Measurements from ENCODE around the gene MICAL3.

MICAL3 gene

DNA sequence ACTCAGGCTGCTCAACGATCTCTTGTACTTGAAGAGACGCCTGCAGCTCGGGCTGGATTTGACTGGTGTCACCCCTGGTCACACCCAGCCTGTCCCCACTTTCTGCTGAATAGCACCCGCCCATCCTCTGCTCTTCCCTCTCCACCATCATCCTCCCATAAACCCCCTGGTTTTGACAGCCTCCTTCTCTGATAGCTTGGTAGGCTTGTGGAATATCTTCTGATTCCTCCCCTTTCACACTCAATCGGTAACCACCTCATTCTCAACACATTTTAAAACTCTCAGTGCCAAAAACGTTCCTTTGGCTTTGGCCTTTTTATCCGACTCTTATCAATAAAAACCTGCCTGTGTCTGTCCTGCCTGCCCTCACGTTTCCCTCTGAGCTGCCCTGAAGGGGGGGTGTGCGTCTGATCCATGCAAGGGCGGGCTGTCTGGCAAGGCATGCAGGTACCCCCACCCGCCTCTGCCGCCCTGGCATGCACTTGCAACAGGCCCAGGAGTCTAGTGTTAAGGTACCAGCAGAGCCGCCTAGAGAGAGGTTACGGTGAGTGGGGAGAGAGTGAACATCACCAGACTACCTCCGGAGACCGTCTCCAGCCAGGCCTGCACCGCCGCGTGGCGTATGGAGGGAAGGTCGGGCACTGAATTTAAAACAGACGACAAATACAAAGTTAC, 198.3 kb downstream of the MICAL3 start:
- in situ Hi-C loops (cut with HindIII; ENCODE audit: low sequenced_read_pairs) = no loop called here

DNA sequence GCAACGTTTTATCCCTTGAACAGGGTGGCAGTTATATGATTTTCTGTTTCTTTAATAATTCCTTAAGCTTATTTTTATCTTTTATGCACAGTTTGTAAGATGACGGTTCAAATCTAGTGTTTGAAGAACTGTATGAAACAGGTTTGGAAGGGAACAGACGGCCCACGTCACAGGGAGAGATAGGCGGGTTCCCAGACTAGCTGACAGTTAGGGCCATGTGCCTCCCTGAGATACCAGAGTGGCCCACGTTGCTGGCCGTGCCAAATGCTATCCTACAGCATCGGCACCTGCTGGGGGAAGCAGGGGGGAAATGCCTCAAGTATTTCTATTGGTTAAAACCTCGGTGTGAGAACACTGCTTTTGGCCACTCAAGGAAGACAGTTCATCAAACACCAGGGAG, 199.9 kb downstream of the MICAL3 start:
- in situ Hi-C loops (cut with HindIII; ENCODE audit: low sequenced_read_pairs) = loop anchor here (5.0 kb wide), 1 partner anchor 98 kb away; no protein-coding TSS in a partner anchor

DNA sequence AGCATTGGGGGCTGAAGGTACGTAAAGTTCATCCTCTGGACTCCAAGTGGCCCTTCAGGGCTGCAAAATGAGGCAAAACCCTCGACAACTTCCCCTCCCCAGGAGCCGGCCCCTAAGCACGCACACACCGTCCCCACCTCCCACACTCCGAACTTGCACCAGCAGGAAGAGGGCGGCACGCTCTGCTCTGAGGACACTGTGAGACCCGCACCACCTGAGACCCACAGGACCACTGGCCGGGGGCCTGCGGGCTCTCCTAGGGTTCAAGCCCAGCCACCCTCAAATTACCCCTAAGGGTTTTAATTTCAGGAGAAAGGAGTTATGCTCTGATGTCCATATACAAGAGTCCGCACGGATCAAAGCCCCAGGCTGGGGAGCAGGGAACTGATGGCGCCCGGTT, 200.4 kb downstream of the MICAL3 start:
- in situ Hi-C loops (cut with HindIII; ENCODE audit: low sequenced_read_pairs) = loop anchor here (5.0 kb wide), 1 partner anchor 98 kb away; no protein-coding TSS in a partner anchor

DNA sequence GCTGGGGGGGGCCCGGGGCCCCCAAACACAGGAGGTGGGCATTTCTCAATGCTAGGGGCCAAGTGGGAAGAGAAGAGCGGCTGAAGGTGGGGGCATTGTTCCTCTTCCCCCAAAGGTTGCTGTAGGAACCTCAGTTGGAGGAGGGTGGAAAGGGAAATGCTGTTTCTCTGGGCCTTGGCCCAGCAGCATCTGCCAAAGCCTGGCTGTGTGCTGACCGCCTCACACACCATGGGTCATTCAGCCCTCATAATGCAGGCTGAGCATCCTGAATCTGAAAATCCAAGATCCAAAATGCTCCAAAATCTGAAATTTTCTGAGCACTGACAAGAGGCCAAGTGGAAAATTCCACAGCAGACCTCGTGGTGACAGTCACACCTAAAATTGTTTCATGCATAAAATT, 201.1 kb downstream of the MICAL3 start:
- in situ Hi-C loops (cut with HindIII; ENCODE audit: low sequenced_read_pairs) = loop anchor here (5.0 kb wide), 1 partner anchor 99 kb away; no protein-coding TSS in a partner anchor

DNA sequence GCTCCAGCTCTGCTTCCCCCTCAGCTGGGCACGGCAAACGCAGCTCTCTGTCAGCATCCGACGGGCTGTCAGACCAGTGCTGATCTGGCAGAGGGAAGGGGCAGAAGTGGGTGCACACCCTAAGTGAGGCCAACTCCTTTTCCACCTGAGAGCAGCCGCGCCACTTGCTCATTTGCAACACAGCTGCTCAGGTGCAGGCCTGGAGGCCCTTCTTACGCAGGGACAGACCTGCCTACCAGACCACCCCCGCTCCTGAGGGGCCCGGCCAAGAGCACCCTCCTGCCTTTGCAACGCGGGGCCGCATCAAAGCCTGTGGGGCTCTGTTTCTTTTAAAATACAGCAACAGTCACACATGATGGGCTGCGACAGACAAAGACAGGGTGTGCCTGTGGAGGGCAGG, 202.3 kb downstream of the MICAL3 start:
- in situ Hi-C loops (cut with HindIII; ENCODE audit: low sequenced_read_pairs) = loop anchor here (5.0 kb wide), 1 partner anchor 100 kb away; no protein-coding TSS in a partner anchor

DNA sequence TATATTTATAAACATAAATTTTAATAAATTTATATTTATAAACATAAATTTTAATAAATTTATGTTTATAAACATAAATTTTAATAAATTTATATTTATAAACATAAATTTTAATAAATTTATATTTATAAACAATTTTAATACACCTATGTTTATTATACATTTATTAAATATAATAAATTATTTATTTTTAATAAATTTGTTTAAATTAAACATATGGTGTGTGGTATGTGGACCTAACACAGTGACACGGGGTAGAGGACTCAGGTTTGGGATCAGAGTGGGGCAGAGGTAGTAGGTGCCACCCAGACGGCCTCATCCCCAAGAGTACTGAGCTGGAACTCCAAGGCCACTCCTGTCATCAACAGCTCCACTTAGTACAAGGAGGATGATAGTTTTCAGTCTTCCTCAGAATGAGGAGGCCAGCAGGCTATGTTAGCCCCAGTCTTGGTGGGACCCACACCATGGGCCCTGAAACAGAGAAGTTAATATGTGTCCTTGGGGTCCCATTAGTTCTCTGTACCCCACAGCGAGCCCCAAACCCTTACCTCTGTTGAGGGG, 203.4 kb downstream of the MICAL3 start:
- in situ Hi-C loops (cut with HindIII; ENCODE audit: low sequenced_read_pairs) = loop anchor here (5.0 kb wide), 1 partner anchor 101 kb away; no protein-coding TSS in a partner anchor

DNA sequence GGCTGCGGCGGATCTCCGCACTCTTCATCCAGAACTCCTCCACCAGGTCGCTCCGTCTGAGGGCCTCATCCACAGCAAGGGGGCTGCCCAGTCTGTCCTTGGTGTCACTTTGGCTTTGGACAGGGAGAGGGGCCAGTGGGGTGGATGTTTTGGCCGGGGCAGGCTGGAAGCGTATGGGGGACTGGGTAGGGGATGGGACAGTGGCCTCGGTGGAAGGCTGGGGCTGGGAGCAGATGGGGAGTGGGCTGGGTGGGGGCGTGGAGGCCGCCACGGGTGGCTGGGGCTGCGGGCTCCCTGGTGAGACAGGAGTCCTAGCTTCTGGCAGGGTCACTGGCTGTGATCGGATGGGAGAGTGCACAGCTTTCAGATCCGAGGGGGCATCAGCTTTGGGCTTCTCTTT, 205.7 kb downstream of the MICAL3 start:
- in situ Hi-C loops (cut with HindIII; ENCODE audit: low sequenced_read_pairs) = no loop called here

DNA sequence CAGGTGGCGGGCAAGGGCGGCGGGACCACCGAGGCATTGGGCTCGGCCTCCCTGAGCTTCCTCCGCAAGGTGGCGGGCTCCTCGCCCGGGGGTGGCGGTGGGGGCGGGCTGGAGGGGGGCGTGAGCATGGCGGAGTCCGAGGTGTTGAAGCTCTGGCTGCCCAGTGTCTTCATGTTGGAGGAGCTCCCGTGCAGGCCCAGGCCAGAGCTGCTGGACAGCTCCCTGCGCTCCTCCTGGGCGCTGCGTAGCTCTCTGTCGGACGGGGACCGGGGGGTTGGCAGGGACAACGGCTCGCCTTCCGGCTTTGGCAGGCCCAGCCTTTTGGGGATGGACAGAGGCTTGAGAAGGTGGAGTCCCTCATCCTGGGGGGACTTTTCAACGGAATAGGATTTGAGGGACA, 206.2 kb downstream of the MICAL3 start:
- in situ Hi-C loops (cut with HindIII; ENCODE audit: low sequenced_read_pairs) = no loop called here

DNA sequence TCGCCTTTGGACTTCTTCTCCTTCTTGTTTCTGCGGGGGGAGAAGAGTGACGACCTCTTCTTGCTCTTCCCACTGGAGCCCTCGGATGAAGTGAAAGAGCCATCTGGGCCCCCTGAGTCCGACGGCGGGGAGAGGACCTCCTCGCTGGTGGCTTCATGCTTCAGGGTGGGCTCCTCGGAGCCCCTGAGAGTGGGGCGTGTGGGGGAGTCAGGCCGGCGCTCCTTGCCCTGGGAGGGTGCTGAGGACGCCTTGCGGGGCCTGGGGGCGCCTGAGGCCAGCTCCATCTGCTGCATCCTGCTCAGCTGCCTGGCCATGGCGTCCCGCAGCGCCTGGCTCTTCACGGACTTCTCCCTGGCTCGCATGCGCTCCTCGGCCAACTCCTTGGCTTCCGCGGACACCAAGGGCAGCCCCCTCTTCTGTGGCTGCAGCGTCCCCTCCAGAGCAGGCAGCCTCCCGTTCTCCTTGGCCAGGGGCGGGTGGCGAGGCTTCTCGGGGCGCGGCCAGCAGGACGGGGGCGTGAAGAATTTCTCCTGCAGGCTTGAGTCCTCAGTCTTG, 206.8 kb downstream of the MICAL3 start:
- in situ Hi-C loops (cut with HindIII; ENCODE audit: low sequenced_read_pairs) = no loop called here

DNA sequence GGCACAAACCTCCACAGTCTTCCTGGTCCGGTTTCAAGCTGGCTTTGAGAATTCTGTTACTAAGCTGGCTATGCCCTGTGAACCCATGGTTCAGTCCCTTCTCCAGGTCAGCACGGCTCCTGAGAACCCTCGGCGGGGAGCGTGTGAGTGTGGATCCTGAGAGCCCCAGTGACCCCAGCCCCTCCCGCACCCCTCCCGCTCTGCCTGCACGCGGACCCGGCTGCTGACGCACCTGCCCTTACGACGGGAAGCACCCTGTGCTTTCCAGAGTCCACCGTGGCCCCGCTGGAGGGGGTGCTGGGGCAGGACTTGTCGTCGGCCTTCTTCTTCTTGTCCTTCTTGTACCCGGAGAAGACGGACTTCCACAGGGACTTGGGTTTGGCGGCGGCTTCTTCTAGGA, 207.3 kb downstream of the MICAL3 start:
- in situ Hi-C loops (cut with HindIII; ENCODE audit: low sequenced_read_pairs) = no loop called here

DNA sequence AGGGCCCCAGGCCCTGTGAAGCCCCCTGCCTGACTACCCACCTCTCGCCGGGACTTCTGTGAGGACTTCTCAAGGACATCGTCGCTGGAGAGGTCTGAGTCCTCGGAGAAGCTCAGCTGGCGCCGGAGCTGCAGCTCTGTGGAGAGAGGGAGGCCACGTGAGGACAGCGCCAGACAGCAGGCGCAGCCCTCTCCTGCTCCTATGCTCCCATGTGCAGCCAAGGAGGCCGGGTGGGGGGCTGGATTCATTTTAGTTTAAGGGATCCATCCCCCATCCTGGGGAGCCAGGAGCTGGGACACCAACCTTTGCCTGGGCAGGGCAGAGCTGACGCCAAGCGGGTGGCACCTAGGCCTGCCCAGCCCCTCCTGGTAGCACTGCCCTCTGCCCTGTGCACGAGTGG, 207.7 kb downstream of the MICAL3 start:
- in situ Hi-C loops (cut with HindIII; ENCODE audit: low sequenced_read_pairs) = no loop called here

DNA sequence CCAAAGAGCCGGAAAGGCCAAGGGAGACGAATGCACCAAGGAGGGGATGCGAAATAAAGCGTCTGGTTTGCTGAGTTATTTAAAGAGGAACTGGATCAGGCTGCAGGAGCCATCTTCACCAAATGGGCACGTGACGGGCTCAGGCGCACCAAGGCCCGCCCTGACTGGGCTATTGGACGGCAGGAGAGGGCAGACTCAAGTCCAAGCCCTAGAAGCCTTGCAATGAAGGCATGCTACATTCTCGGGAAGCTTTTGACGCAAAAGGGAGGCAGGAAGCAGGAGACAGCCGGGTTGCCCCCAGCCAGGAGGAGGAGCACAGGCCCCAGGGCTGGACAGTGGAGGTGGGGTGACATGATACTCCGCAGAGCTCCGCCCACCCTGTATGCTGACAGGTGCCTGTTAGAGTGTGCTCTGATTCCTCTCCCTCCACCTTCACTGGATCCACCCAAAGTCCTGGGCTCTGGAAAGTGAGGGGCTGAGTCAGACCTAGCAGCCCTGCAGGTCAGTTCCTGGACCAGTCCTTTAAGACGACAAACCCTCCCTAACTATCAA, 208.6 kb downstream of the MICAL3 start:
- in situ Hi-C loops (cut with HindIII; ENCODE audit: low sequenced_read_pairs) = no loop called here

DNA sequence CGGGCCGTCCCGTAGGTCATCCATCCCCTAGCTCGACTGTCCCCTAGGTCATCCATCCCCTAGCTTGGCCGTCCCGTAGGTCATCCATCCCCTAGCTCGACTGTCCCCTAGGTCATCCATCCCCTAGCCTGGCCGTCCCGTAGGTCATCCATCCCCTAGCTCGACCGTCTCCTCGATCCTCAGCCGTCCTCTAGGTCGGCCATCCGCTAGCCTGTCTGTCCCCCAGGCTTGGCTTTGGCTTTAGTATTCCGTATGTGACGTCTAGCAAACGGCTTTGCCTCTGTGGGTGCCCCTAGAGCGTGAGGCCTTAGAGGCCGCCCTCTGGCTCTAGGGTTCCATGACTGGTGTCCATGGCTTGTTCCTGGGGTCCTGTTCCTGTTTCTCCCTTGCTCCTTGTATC, 209.5 kb downstream of the MICAL3 start:
- in situ Hi-C loops (cut with HindIII; ENCODE audit: low sequenced_read_pairs) = no loop called here

DNA sequence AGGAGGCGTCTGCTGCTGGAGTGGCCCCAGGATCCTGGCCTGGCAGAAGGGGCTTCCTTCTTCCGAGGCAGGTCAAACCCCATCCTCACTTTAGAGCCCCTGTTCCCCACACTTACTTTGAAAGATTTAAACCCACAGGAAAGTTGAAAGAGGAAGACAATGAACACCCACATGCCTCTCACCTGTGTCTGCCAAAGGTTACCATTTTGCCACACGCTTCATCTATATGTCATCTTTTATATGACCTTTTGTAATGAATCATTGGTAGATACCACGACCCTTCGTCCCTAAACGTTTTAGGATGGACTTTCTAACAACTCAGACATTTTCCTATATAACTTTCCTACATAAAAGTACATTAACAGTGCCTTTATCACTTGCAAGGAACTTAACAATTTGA, 210.3 kb downstream of the MICAL3 start:
- in situ Hi-C loops (cut with HindIII; ENCODE audit: low sequenced_read_pairs) = no loop called here

DNA sequence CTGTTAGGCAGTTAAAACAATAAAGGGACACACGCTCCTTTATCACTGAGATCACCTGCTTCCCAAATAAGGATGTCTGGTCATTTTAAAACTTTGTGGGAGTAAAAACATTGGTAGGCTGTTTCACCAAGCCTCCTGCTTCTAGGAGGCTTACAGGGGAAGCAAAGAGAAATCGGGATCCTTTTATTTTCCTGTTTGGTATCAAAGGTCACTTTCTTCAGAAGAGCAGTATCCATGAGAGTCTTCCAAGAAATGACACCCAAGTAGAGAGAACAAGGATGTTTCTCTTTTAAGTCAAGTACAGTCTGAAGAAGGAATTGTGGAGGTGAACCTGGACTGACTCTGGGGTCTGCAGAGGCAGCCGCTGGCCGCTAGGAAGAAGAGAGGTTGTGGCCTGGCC, 213.2 kb downstream of the MICAL3 start:
- in situ Hi-C loops (cut with HindIII; ENCODE audit: low sequenced_read_pairs) = no loop called here

DNA sequence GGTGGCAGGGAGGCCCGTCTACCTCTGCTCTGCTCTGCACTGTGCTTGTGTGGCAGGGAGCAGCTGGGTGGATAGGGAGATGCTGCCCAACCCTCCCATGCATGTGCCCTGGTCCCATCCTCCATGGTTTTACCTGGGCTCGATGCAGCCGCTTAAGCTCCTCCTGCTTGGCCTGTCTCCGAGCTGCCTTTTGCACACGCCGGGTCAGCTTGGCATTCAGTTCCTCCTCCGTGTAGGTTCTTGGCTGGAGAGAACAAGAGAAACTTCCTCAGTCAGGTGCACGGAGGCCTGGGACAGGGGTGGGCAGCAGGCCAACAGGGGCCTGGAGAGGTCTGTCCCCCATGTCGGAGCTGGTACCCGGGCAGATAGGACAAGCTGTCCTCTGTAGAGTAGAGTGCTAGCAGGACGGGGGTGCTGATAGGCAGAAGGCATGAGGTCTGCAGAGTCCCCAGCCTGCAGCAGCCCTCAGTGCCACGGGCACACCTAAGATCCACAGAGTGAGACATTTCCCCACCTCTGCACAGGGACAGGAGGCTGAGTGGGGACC, 213.7 kb downstream of the MICAL3 start:
- in situ Hi-C loops (cut with HindIII; ENCODE audit: low sequenced_read_pairs) = no loop called here

DNA sequence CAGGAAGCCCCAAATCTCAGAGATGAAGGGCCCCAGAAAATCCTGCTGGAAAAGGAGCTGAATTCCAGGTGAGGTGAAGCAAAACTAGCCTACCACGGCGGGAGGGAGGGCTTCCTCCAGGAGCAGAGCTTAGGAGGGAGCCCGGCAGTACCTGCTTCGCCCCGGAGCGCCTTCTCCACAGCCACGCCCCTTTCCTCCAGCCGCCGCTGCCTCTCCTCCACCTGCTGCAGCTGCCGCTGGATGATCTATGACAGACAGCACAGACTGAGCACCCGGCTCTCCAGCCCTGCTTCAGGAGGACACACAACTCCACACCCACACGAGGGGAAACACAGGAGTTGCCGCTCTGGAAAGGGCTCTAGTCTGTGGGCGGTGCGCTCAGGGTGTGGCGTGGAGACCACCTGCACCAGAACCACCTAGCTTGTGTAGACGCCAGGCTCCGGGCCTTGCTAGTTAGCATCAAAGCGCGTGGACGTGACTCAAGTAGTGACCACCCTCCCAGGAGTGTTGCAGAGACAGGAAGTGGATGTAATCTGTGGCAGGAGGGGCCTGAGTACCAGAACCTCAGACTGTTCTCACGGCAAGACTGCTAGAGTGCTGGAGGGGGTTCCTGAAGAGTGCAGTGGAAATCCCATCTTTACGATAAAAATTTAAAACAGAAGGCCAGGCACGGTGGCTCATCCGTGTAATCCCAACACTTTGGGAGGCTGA, 215.5 kb downstream of the MICAL3 start:
- in situ Hi-C loops (cut with HindIII; ENCODE audit: low sequenced_read_pairs) = no loop called here

DNA sequence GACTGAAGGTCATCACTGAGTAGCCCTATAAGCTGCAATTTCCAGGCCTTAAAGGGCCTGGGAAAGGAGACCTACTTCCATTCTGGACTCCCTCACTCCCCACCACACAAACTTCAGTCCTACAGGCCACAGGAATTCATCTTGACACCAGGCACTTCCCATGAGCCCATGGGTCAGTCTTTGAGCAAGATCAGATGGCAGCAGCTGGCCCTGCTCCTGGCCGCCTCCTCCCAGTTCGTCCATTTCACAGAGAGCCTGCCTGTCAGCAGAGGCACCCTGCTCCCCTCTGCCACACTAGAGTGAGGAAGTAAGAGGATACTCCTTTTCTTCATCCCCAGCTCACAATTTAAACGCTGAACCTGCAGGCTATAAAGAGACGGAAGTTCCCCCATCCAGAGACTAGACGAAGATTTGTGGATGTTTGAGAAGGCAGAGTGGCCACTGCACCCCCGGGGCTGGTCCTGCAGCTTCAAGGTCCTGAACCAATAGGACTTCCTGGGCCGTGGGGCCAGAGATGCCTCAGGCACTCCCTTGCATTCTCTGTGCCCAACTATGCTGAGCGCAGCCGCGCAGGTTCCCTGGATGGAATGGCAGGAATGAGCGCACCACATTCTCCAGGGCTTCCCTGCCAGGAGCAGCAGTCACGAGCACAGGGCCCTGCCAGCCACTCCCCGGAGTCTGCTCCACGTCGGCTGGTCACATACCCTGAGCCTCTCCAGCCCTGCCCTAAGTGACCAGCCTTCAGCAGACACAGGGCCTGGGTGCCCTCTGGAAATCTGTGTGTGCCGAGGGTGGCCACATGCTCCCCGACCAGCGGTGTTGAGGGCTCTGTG, 216.6 kb downstream of the MICAL3 start:
- in situ Hi-C loops (cut with HindIII; ENCODE audit: low sequenced_read_pairs) = no loop called here

DNA sequence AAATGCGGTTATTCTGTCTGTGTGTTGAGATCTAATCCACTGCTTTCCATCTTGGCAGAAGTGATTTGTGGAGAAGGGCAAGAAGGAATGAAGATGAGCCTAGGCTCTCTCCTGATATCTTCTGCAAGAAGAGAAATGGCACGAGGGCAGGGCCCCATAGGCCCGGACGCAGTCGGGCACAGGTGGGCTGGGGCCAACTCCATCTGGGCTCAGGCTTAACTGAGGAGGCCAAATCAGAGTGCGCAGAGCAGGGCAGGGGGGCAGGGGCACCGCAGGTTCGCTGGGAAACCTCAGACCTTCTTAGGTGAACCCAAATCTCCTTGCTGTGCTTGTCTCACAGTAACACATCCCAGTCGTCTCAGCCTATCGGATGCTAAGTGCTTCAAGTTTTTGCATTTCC, 217.3 kb downstream of the MICAL3 start:
- in situ Hi-C loops (cut with HindIII; ENCODE audit: low sequenced_read_pairs) = no loop called here

DNA sequence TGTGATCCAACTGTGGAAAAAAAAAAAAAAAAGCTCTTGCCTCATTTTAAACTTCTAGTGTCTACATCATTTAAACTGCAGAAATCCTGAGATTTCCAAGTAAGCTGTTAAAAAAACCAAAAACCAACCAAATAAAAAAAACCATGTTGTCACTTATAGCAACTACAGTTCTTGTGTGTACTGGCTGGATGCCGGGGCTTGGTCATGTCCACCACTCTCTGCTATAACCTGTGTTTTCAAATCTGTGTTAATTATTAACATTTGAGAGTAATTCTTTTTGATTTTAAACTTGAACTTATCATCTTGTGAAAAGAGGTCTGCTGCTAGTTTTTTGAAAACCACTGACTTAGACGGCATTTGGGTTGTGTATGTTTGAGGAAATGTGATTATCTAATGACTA, 217.9 kb downstream of the MICAL3 start:
- in situ Hi-C loops (cut with HindIII; ENCODE audit: low sequenced_read_pairs) = no loop called here
